ENCODE data around the gene FLT3. TPM values are rescaled to one million over a fixed set of nuclear protein-coding genes. Genes with fewer than 3 reads are reported as not detected.

Gene FLT3
- total and polyA plus RNA-seq, 12 donors, result 0.06 to 1.0 (median 0.26) TPM

- intact Hi-C loops (cut with DNase I), result no loop called here
- Histone ChIP-seq H3K27me3 (no peaks in the 10 kb centered on the region), H3K27ac (no peak overlapping the region), H3K4me3 (no peak overlapping the region), H3K4me1 (replicated peaks in 1 of 2) (no peaks in the 10 kb centered on the region), H3K9me3 (replicated peaks in 1 of 3) (no peaks in the 10 kb centered on the region), H3K36me3 (replicated peaks in 1 of 2) (no peaks in the 10 kb centered on the region)
- no peak for DNase-seq
- WGBS, 4 donors, result 64 to 88% (median 70%) methylated on average over 4 of the region's 4 CpGs
- TF ChIP-seq CTCF (IDR thresholded peaks at IDR 0.05), result no peak
- TF ChIP-seq POLR2A (IDR thresholded peaks at IDR 0.05), result no peak
Observed at GRCh38 chr13:28043224-28043623, 57.2 kb downstream of the FLT3 start.

- no peak overlapping the region for H3K27ac ChIP-seq
- H3K4me3 ChIP-seq, result no peak overlapping the region
- no peak for TF ChIP-seq POLR2A (IDR thresholded peaks at IDR 0.05)
- TF ChIP-seq CTCF (IDR thresholded peaks at IDR 0.05), result no peak
- no peaks in the 10 kb centered on the region for H3K27me3 ChIP-seq
- H3K4me1 ChIP-seq (replicated peaks in 1 of 2), result no peaks in the 10 kb centered on the region
- WGBS, 4 donors, result 61 to 76% (median 72%) methylated on average over 8 of the region's 8 CpGs
- H3K36me3 ChIP-seq (replicated peaks in 1 of 2), result no peaks in the 10 kb centered on the region
- intact Hi-C loops (cut with DNase I), result no loop called here
- DNase-seq, result no peak
- H3K9me3 ChIP-seq (replicated peaks in 1 of 3), result no peaks in the 10 kb centered on the region
Observed at GRCh38 chr13:28041501-28041900, 58.9 kb downstream of the FLT3 start.

GRCh38 chr13:28041031-28041461 lies 59.3 kb downstream of the FLT3 start:
- WGBS, 4 donors, result 51 to 57% (median 53%) methylated on average over 4 of the region's 4 CpGs
- Histone ChIP-seq H3K9me3 (replicated peaks in 1 of 3) (no peaks in the 10 kb centered on the region), H3K27me3 (no peaks in the 10 kb centered on the region), H3K27ac (no peak overlapping the region), H3K4me1 (replicated peaks in 1 of 2) (no peaks in the 10 kb centered on the region), H3K4me3 (no peak overlapping the region), H3K36me3 (replicated peaks in 1 of 2) (no peaks in the 10 kb centered on the region)
- intact Hi-C loops (cut with DNase I), result no loop called here
- TF ChIP-seq POLR2A (IDR thresholded peaks at IDR 0.05) (no peak), CTCF (IDR thresholded peaks at IDR 0.05) (no peak)
- peak in 1 of 7 donors; percentile 5 for DNase-seq

- Histone ChIP-seq H3K36me3 (replicated peaks in 1 of 2) (no peaks in the 10 kb centered on the region), H3K27me3 (no peaks in the 10 kb centered on the region), H3K4me3 (no peak overlapping the region), H3K4me1 (replicated peaks in 1 of 2) (no peaks in the 10 kb centered on the region), H3K9me3 (replicated peaks in 1 of 3) (no peaks in the 10 kb centered on the region), H3K27ac (no peak overlapping the region)
- 74 to 94% (median 76%) methylated on average over 2 of the region's 2 CpGs for WGBS, 4 donors
- TF ChIP-seq CTCF (IDR thresholded peaks at IDR 0.05), result no peak
- no peak for TF ChIP-seq POLR2A (IDR thresholded peaks at IDR 0.05)
- DNase-seq, result no peak
- intact Hi-C loops (cut with DNase I), result no loop called here
Observed at GRCh38 chr13:28037399-28037798, 63.0 kb downstream of the FLT3 start.

Measured in adrenal gland (tissue), 12 donors.